A549 (cell line): Measurements from ENCODE around the gene ENTHD1. TPM values are rescaled to one million over a fixed set of nuclear protein-coding genes. Genes with fewer than 3 reads are reported as not detected.

ENCODE experiments used
- ATAC-seq, 2 experiments: fragments of 200-7000 bp in 1 of 2; fragments of >200 bp in 1 of 2; cut with Nextera tagmentation in 1 of 2; cut with Tn5 transposase in 1 of 2; 3 replicates each; pipeline versions ENCODE4 v1.8.0 to v1.9.1; 2018 to 2020; ENCODE audit warnings: mild to moderate bottlenecking in 1 of 2, moderate library complexity in 1 of 2
- CTCF ChIA-PET: fragments of 300-600 bp; sonication (Branson Sonifier 250); formaldehyde crosslinking; extraction: SDS; loops from one replicate; lab custom pipeline; 2021; ENCODE audit warnings: antibody characterized with exemption, inconsistent platforms; lab: Yijun Ruan, JAX
- POLR2A ChIA-PET: fragments of 350-600 bp; formaldehyde crosslinking; extraction: SDS; loops from one replicate; lab custom pipeline; 2021; ENCODE audit warnings: antibody characterized with exemption, inconsistent platforms; lab: Yijun Ruan, JAX
- DNase-seq, 2 experiments: peaks; one replicate each; pipeline versions ENCODE4 v3.0.0 to v3.0.0-alpha.2; 2011 to 2016; ENCODE audit warnings: low read depth in 1 of 2, low spot score in 1 of 2
- FAIRE-seq: peaks from 2 replicates; lab custom pipeline; 2011; peaks lifted over from hg19 to GRCh38; lab: Jason Lieb, UNC
- H3K27ac ChIP-seq, 2 experiments: fragments of >200 bp; sonication (Bioruptor Twin); formaldehyde crosslinking; 3 replicates each; pipeline ENCODE4 v1.5.1; 2016 to 2017
- H3K4me1 ChIP-seq: fragments of >200 bp; sonication (Bioruptor Twin); formaldehyde crosslinking; 3 replicates; pipeline ENCODE4 v1.6.1; 2016
- H3K4me2 ChIP-seq: fragments of >200 bp; sonication (Bioruptor Twin); formaldehyde crosslinking; 3 replicates; pipeline ENCODE4 v1.6.1; 2016
- H3K4me3 ChIP-seq: fragments of >200 bp; sonication (Bioruptor Twin); formaldehyde crosslinking; 3 replicates; pipeline ENCODE4 v1.5.1; 2016
- H3K9me3 ChIP-seq: fragments of >200 bp; sonication (Bioruptor Twin); formaldehyde crosslinking; 3 replicates; pipeline ENCODE4 v1.6.1; 2016
- ATOH8 ChIP-seq: fragments of 250-450 bp; sonication (Bioruptor Pico); IDR thresholded peaks from 2 replicates; pipeline ENCODE4 v1.5.0; 2020; ENCODE audit warnings: low read depth, mild to moderate bottlenecking, moderate library complexity
- BHLHE40 ChIP-seq: IDR thresholded peaks from 2 replicates; pipeline ENCODE4 v1.6.1; 2012; ENCODE audit warnings: low read depth, low read length, inconsistent platforms
- CBX2 ChIP-seq: fragments of 200-600 bp; sonication (generic); IDR thresholded peaks from 2 replicates; pipeline ENCODE4 v1.6.1; 2016; ENCODE audit warnings: low read depth, mild to moderate bottlenecking, borderline replicate concordance
- CEBPB ChIP-seq, 2 experiments: fragments of >200 bp in 1 of 2; sonication (Bioruptor Twin) in 1 of 2; formaldehyde crosslinking in 1 of 2; IDR thresholded peaks; 2 replicates each; pipeline ENCODE4 v1.6.1; 2012 to 2016
- CHD2 ChIP-seq: fragments of 150-350 bp; IDR thresholded peaks from 2 replicates; pipeline ENCODE4 v1.6.1; 2014; ENCODE audit warnings: low read length; ENCODE audit not compliant: partially characterized antibody
- CHD4 ChIP-seq: fragments of 200-600 bp; sonication (generic); IDR thresholded peaks from 2 replicates; pipeline ENCODE4 v1.6.1; 2016; ENCODE audit warnings: antibody characterized with exemption, mild to moderate bottlenecking, borderline replicate concordance
- E2F6 ChIP-seq: IDR thresholded peaks from 2 replicates; pipeline ENCODE4 v1.6.1; 2012; ENCODE audit warnings: low read depth, borderline replicate concordance
- EHF ChIP-seq: fragments of 250-450 bp; sonication (Bioruptor Pico); IDR thresholded peaks from 2 replicates; pipeline ENCODE4 v1.5.0; 2020; ENCODE audit warnings: mild to moderate bottlenecking
- EP300 ChIP-seq, 2 experiments: fragments of >200 bp; sonication (Bioruptor Twin); formaldehyde crosslinking; IDR thresholded peaks; 2 replicates in 1 of 2; 3 replicates in 1 of 2; pipeline ENCODE4 v1.6.1; 2016 to 2017
- ESRRA ChIP-seq: fragments of 150-350 bp; IDR thresholded peaks from 2 replicates; pipeline ENCODE4 v1.6.1; 2014; ENCODE audit warnings: mild to moderate bottlenecking, low read length, borderline replicate concordance
- FOXS1 ChIP-seq: fragments of 250-450 bp; sonication (Bioruptor Pico); IDR thresholded peaks from 2 replicates; pipeline ENCODE4 v1.5.0; 2020; ENCODE audit warnings: mild to moderate bottlenecking, moderate library complexity
- GATA3 ChIP-seq: IDR thresholded peaks from 2 replicates; pipeline ENCODE4 v1.6.1; 2012; ENCODE audit warnings: borderline replicate concordance
- HDAC2 ChIP-seq: fragments of 200-600 bp; sonication (generic); IDR thresholded peaks from 2 replicates; pipeline ENCODE4 v1.6.1; 2016
- HEYL ChIP-seq: fragments of 250-450 bp; sonication (Bioruptor Pico); IDR thresholded peaks from 2 replicates; pipeline ENCODE4 v1.8.0; 2021; ENCODE audit warnings: mild to moderate bottlenecking, moderate library complexity
- HOXB5 ChIP-seq: fragments of 250-450 bp; sonication (Bioruptor Pico); IDR thresholded peaks from 2 replicates; pipeline ENCODE4 v1.5.0; 2020; ENCODE audit warnings: mild to moderate bottlenecking, moderate library complexity
- KDM1A ChIP-seq: fragments of 200-600 bp; sonication (generic); IDR thresholded peaks from 2 replicates; pipeline ENCODE4 v1.6.1; 2016; ENCODE audit warnings: low read depth, mild to moderate bottlenecking
- MAX ChIP-seq: IDR thresholded peaks from 2 replicates; pipeline ENCODE4 v1.6.1; 2012
- NFE2L2 ChIP-seq: fragments of 150-350 bp; conservative IDR thresholded peaks from 2 replicates; pipeline ENCODE4 v1.6.1; 2014; ENCODE audit warnings: low read length
- POLR2AphosphoS2 ChIP-seq: conservative IDR thresholded peaks from 2 replicates; pipeline ENCODE4 v1.6.1; 2012; ENCODE audit warnings: low read length, improper control_type of control experiment, inconsistent platforms
- RAD21 ChIP-seq, 2 experiments: fragments of >200 bp in 1 of 2; sonication (Bioruptor Twin) in 1 of 2; formaldehyde crosslinking in 1 of 2; IDR thresholded peaks in 1 of 2; conservative IDR thresholded peaks in 1 of 2; 2 replicates in 1 of 2; 3 replicates in 1 of 2; pipeline ENCODE4 v1.6.1; 2012 to 2018; ENCODE audit warnings: inconsistent platforms in 1 of 2
- RNF2 ChIP-seq: fragments of 200-600 bp; sonication (generic); IDR thresholded peaks from 2 replicates; pipeline ENCODE4 v1.6.1; 2016; ENCODE audit warnings: low read depth, mild to moderate bottlenecking, antibody characterized with exemption, moderate library complexity, borderline replicate concordance
- SREBF2 ChIP-seq: fragments of 450-650 bp; IDR thresholded peaks from 2 replicates; pipeline ENCODE4 v1.6.1; 2014; ENCODE audit warnings: mild to moderate bottlenecking, moderate library complexity
- TP53 ChIP-seq: fragments of 250-450 bp; sonication (Bioruptor Pico); IDR thresholded peaks from 2 replicates; pipeline ENCODE4 v1.5.0; 2021; ENCODE audit warnings: mild to moderate bottlenecking, moderate library complexity
- USF2 ChIP-seq: fragments of 450-650 bp; IDR thresholded peaks from 2 replicates; pipeline ENCODE4 v1.6.1; 2014; ENCODE audit warnings: antibody characterized with exemption
- ZFP36 ChIP-seq: fragments of 450-650 bp; IDR thresholded peaks from 2 replicates; pipeline ENCODE4 v1.6.1; 2014; ENCODE audit warnings: borderline replicate concordance; ENCODE audit not compliant: partially characterized antibody
- ZNF302 ChIP-seq: fragments of 250-450 bp; sonication (Bioruptor Pico); IDR thresholded peaks from 2 replicates; pipeline ENCODE4 v1.9.0; 2021; ENCODE audit warnings: inconsistent platforms, mild to moderate bottlenecking, moderate library complexity
- WGBS: methylation state at CpG from one replicate; pipeline ENCODE4 v1.1.6; 2017; ENCODE audit errors: missing lambda C conversion rate; 5-methylcytosine and 5-hydroxymethylcytosine counted together
- polyA plus RNA-seq, 4 experiments: library from polyadenylated mRNA; depleted of rRNA in 3 of 4; stranded (reverse); fragments of >200 nt; fragmentation: RNase III in 1 of 4; extraction: RNeasy Plus Mini Kit Qiagen cat#74134 plus additional on column Dnase treatment in 1 of 4; gene quantifications; 2 replicates in 3 of 4; 3 replicates in 1 of 4; pipeline ENCODE4 v1.2.3, GENCODE V29; 2011 to 2017

Gene ENTHD1
- polyA plus RNA-seq, 2 of the 4 experiments (the other 2 are of a cell fraction): not detected

- no peak for TF ChIP-seq MAX
These were observed 172.1 kb downstream of the ENTHD1 start (continued) for GRCh38 chr22:39721206-39722031.

- ChIA-PET POLR2A (no interaction called here), CTCF (no interaction called here)
- no peak overlapping the region for H3K27ac ChIP-seq
- DNase-seq (no peak), FAIRE-seq (no peak), ATAC-seq (no peak)
- TF ChIP-seq NFE2L2 (no peak), ATOH8 (CRISPR knock-in tag) (no peak), EHF (no peak), SREBF2 (no peak), RAD21 (conservative IDR thresholded peaks at IDR 0.05 in 1 of 2, IDR thresholded peaks at IDR 0.05 in 1 of 2) (no peak), ZFP36 (no peak), HDAC2 (no peak), EP300 (IDR thresholded peaks at IDR 0.05) (no peak), ESRRA (no peak), TP53 (no peak), KDM1A (no peak), HEYL (CRISPR knock-in tag) (no peak), HOXB5 (CRISPR knock-in tag) (no peak), BHLHE40 (no peak), USF2 (no peak), CBX2 (no peak), FOXS1 (CRISPR knock-in tag) (no peak), CEBPB (IDR thresholded peaks at IDR 0.05) (no peak)
- H3K4me3 ChIP-seq: no peak overlapping the region
- 0 out of 3 replicates have a peak, but pooled peaks cover 4% of the 10 kb centered on the region for H3K4me1 ChIP-seq
- H3K9me3 ChIP-seq: no peaks in the 10 kb centered on the region
- no peak overlapping the region for H3K4me2 ChIP-seq
- WGBS: 49% methylated on average over 14 of the region's 15 CpGs
These were observed 173.8 kb downstream of the ENTHD1 start for GRCh38 chr22:39719559-39720450.

GRCh38 chr22:39718921-39719475 is 174.6 kb downstream of the ENTHD1 start:
- ChIA-PET CTCF (no interaction called here), POLR2A (no interaction called here)
- H3K4me2 ChIP-seq: no peak overlapping the region
- 0 out of 3 replicates have a peak, but pooled peaks cover 1% of the 10 kb centered on the region for H3K4me1 ChIP-seq
- DNase-seq (no peak), FAIRE-seq (no peak), ATAC-seq (no peak)
- 100% methylated on average over 1 of the region's 8 CpGs for WGBS
- H3K27ac ChIP-seq: no peak overlapping the region
- H3K9me3 ChIP-seq: no peaks in the 10 kb centered on the region
- H3K4me3 ChIP-seq: no peak overlapping the region
- no peak for TF ChIP-seq E2F6
- TF ChIP-seq POLR2AphosphoS2: no peak
- TF ChIP-seq CHD4: no peak
- TF ChIP-seq EHF: no peak
- TF ChIP-seq ZNF302: no peak
- TF ChIP-seq GATA3: no peak
- no peak for TF ChIP-seq CHD2
- no peak for TF ChIP-seq RNF2
- TF ChIP-seq, all 56 proteins: peak for 0
